ENCODE measurements around the gene ADGRA1.

DNA sequence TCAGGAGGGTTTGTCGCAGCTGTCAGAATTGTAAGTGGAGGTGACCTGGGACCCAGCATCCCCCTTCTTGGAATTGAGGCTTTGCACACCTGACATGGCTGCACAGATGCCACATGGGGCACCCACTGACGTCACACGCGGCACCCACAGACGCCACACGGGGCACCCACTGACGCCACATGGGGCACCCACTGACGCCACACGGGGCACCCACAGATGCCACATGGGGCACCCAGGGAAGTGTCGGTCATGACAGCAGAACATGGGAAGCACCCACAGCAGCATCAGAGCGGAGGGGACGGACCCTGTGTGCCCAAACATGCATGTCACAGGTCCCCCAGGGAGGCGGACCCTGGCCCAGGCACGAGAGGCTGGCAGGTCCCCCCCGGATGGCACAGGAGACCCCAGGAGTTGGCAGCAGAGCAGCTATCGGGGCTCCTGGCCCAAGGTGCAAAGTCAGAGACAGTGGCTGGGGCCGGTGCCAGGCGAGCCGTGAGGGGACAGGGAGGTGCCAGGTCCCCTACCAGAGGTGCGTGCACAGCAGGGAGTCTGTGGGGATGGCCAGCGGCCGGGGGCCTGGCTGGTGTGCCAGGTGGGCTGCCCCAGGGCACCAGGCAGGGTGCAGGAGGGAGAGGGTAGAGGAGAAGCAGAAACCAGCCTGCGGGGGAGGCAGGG, 93.4 kb downstream of the ADGRA1 start:
- no peak for TF ChIP-seq ZNF8 (CRISPR knock-in tag; IDR thresholded peaks at IDR 0.05)
- TF ChIP-seq, protein P1, sequence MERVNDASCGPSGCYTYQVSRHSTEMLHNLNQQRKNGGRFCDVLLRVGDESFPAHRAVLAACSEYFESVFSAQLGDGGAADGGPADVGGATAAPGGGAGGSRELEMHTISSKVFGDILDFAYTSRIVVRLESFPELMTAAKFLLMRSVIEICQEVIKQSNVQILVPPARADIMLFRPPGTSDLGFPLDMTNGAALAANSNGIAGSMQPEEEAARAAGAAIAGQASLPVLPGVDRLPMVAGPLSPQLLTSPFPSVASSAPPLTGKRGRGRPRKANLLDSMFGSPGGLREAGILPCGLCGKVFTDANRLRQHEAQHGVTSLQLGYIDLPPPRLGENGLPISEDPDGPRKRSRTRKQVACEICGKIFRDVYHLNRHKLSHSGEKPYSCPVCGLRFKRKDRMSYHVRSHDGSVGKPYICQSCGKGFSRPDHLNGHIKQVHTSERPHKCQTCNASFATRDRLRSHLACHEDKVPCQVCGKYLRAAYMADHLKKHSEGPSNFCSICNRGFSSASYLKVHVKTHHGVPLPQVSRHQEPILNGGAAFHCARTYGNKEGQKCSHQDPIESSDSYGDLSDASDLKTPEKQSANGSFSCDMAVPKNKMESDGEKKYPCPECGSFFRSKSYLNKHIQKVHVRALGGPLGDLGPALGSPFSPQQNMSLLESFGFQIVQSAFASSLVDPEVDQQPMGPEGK (CRISPR knock-in tag; IDR thresholded peaks at IDR 0.05; ENCODE audit: borderline replicate concordance), result no peak
- no peak for TF ChIP-seq SNAI2 (CRISPR knock-in tag; IDR thresholded peaks at IDR 0.05)
- TF ChIP-seq GLIS3 (CRISPR knock-in tag; IDR thresholded peaks at IDR 0.05), result no peak
- TF ChIP-seq TCF4 (CRISPR knock-in tag; IDR thresholded peaks at IDR 0.05; ENCODE audit: borderline replicate concordance), result no peak
- TF ChIP-seq ZFP30 (CRISPR knock-in tag; IDR thresholded peaks at IDR 0.05), result no peak
- TF ChIP-seq BACH2 (CRISPR knock-in tag; IDR thresholded peaks at IDR 0.05; ENCODE audit: borderline replicate concordance), result no peak
- TF ChIP-seq, protein P2, sequence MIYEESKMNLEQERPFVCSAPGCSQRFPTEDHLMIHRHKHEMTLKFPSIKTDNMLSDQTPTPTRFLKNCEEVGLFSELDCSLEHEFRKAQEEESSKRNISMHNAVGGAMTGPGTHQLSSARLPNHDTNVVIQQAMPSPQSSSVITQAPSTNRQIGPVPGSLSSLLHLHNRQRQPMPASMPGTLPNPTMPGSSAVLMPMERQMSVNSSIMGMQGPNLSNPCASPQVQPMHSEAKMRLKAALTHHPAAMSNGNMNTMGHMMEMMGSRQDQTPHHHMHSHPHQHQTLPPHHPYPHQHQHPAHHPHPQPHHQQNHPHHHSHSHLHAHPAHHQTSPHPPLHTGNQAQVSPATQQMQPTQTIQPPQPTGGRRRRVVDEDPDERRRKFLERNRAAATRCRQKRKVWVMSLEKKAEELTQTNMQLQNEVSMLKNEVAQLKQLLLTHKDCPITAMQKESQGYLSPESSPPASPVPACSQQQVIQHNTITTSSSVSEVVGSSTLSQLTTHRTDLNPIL (CRISPR knock-in tag; IDR thresholded peaks at IDR 0.05; ENCODE audit: low read depth), result no peak
- no peak for TF ChIP-seq ZFP3 (CRISPR knock-in tag; IDR thresholded peaks at IDR 0.05)
- no peak for TF ChIP-seq CSRNP3 (CRISPR knock-in tag; IDR thresholded peaks at IDR 0.05)
- TF ChIP-seq, protein P3, sequence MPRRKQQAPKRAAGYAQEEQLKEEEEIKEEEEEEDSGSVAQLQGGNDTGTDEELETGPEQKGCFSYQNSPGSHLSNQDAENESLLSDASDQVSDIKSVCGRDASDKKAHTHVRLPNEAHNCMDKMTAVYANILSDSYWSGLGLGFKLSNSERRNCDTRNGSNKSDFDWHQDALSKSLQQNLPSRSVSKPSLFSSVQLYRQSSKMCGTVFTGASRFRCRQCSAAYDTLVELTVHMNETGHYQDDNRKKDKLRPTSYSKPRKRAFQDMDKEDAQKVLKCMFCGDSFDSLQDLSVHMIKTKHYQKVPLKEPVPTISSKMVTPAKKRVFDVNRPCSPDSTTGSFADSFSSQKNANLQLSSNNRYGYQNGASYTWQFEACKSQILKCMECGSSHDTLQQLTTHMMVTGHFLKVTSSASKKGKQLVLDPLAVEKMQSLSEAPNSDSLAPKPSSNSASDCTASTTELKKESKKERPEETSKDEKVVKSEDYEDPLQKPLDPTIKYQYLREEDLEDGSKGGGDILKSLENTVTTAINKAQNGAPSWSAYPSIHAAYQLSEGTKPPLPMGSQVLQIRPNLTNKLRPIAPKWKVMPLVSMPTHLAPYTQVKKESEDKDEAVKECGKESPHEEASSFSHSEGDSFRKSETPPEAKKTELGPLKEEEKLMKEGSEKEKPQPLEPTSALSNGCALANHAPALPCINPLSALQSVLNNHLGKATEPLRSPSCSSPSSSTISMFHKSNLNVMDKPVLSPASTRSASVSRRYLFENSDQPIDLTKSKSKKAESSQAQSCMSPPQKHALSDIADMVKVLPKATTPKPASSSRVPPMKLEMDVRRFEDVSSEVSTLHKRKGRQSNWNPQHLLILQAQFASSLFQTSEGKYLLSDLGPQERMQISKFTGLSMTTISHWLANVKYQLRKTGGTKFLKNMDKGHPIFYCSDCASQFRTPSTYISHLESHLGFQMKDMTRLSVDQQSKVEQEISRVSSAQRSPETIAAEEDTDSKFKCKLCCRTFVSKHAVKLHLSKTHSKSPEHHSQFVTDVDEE (CRISPR knock-in tag; IDR thresholded peaks at IDR 0.05), result no peak
- no peak for TF ChIP-seq ISL1 (CRISPR knock-in tag; IDR thresholded peaks at IDR 0.05)
- no peak for TF ChIP-seq ARNTL (CRISPR knock-in tag; IDR thresholded peaks at IDR 0.05; ENCODE audit: borderline replicate concordance, low read depth)
- no peak for TF ChIP-seq ZC3H10 (CRISPR knock-in tag; IDR thresholded peaks at IDR 0.05)
